ENCODE measurements around the gene MUL1.

Gene MUL1

GRCh38 chr1:20472121-20472520, 35.8 kb downstream of the MUL1 start:
- Histone ChIP-seq H3K9ac (ENCODE audit: low read length) (no peak overlapping the region), H3K4me1 (ENCODE audit: low read length) (no peaks in the 10 kb centered on the region), H3K36me3 (replicated peaks; ENCODE audit: insufficient read depth, low read length) (no peaks in the 10 kb centered on the region), H3K27ac (ENCODE audit: low read length) (no peak overlapping the region), H3K79me2 (ENCODE audit: low read length) (no peaks in the 10 kb centered on the region), H3K27me3 (replicated peaks; ENCODE audit: insufficient read depth, low read length) (peaks cover 77% of the 10 kb centered on the region), H3K4me2 (ENCODE audit: low read depth, low read length) (no peak overlapping the region), H3K9me3 (replicated peaks; ENCODE audit: insufficient read depth, low read length) (no peaks in the 10 kb centered on the region), H4K20me1 (ENCODE audit: insufficient read depth, low read length) (no peaks in the 10 kb centered on the region), H3K4me3 (ENCODE audit: low read length) (no peak overlapping the region), H3F3A (ENCODE audit: insufficient read depth, low read length) (no peaks in the 10 kb centered on the region), H3K9me2 (replicated peaks; ENCODE audit: insufficient read depth, low read length) (no peaks in the 10 kb centered on the region), H2AFZ (ENCODE audit: low read length) (no peak overlapping the region)
- TF ChIP-seq EZH2 (optimal IDR thresholded peaks at IDR 0.05; ENCODE audit: low read depth, low read length) (no peak), EZH2phosphoT487 (IDR thresholded peaks at IDR 0.05; ENCODE audit: low read length) (no peak), CTCF (IDR thresholded peaks at IDR 0.05; ENCODE audit: low read length) (no peak)
- no peak for DNase-seq

GRCh38 chr1:20470194-20470593, 37.8 kb downstream of the MUL1 start:
- H3K9me2 ChIP-seq (replicated peaks; ENCODE audit: insufficient read depth, low read length) = no peaks in the 10 kb centered on the region
- no peaks in the 10 kb centered on the region for H3K79me2 ChIP-seq (ENCODE audit: low read length)
- no peak overlapping the region for H3K9ac ChIP-seq (ENCODE audit: low read length)
- peaks cover 77% of the 10 kb centered on the region for H3K27me3 ChIP-seq (replicated peaks; ENCODE audit: insufficient read depth, low read length)
- DNase-seq = no peak
- H3F3A ChIP-seq (ENCODE audit: insufficient read depth, low read length) = no peaks in the 10 kb centered on the region
- no peaks in the 10 kb centered on the region for H3K36me3 ChIP-seq (replicated peaks; ENCODE audit: insufficient read depth, low read length)
- H3K9me3 ChIP-seq (replicated peaks; ENCODE audit: insufficient read depth, low read length) = no peaks in the 10 kb centered on the region
- no peak overlapping the region for H3K27ac ChIP-seq (ENCODE audit: low read length)
- no peak overlapping the region for H2AFZ ChIP-seq (ENCODE audit: low read length)
- H3K4me1 ChIP-seq (ENCODE audit: low read length) = no peaks in the 10 kb centered on the region
- no peak for TF ChIP-seq CTCF (IDR thresholded peaks at IDR 0.05; ENCODE audit: low read length)
- TF ChIP-seq EZH2phosphoT487 (IDR thresholded peaks at IDR 0.05; ENCODE audit: low read length) = no peak
- TF ChIP-seq EZH2 (optimal IDR thresholded peaks at IDR 0.05; ENCODE audit: low read depth, low read length) = no peak
- H3K4me3 ChIP-seq (ENCODE audit: low read length) = no peak overlapping the region
- H3K4me2 ChIP-seq (ENCODE audit: low read depth, low read length) = no peak overlapping the region
- H4K20me1 ChIP-seq (ENCODE audit: insufficient read depth, low read length) = no peaks in the 10 kb centered on the region

- Histone ChIP-seq H3K27me3 (replicated peaks; ENCODE audit: insufficient read depth, low read length) (peaks cover 76% of the 10 kb centered on the region), H3K79me2 (ENCODE audit: low read length) (no peaks in the 10 kb centered on the region), H3F3A (ENCODE audit: insufficient read depth, low read length) (no peaks in the 10 kb centered on the region), H3K4me1 (ENCODE audit: low read length) (no peaks in the 10 kb centered on the region), H2AFZ (ENCODE audit: low read length) (no peak overlapping the region), H3K36me3 (replicated peaks; ENCODE audit: insufficient read depth, low read length) (no peaks in the 10 kb centered on the region), H3K27ac (ENCODE audit: low read length) (no peak overlapping the region), H3K4me2 (ENCODE audit: low read depth, low read length) (no peak overlapping the region), H3K9me3 (replicated peaks; ENCODE audit: insufficient read depth, low read length) (no peaks in the 10 kb centered on the region), H3K9ac (ENCODE audit: low read length) (no peak overlapping the region), H4K20me1 (ENCODE audit: insufficient read depth, low read length) (no peaks in the 10 kb centered on the region), H3K4me3 (ENCODE audit: low read length) (no peak overlapping the region), H3K9me2 (replicated peaks; ENCODE audit: insufficient read depth, low read length) (no peaks in the 10 kb centered on the region)
- TF ChIP-seq CTCF (IDR thresholded peaks at IDR 0.05; ENCODE audit: low read length) = no peak
- TF ChIP-seq EZH2phosphoT487 (IDR thresholded peaks at IDR 0.05; ENCODE audit: low read length) = no peak
- no peak for TF ChIP-seq EZH2 (optimal IDR thresholded peaks at IDR 0.05; ENCODE audit: low read depth, low read length)
- no peak for DNase-seq
Measured at GRCh38 chr1:20469406-20470076, 38.4 kb downstream of the MUL1 start.
